Gastrocnemius medialis (tissue), 4 donors: Measurements from ENCODE around the gene CD163L1. TPM values are rescaled to one million over a fixed set of nuclear protein-coding genes. Genes with fewer than 3 reads are reported as not detected.

Source experiments
- ATAC-seq, 2 donors: fragments of 150-250 bp; one replicate each; pipeline ENCODE4 v1.9.1; 2016
- DNase-seq, 2 donors: peaks; one replicate each; pipeline ENCODE4 v3.0.0-alpha.2; 2019
- H3K27ac ChIP-seq, 4 donors: fragments of 200-600 bp; sonication (generic); 1 replicate in 1 of 4; 2 replicates in 3 of 4; pipeline ENCODE4 v1.5.1; 2016 to 2018; ENCODE audit warnings: mild to moderate bottlenecking in 2 of 4, moderate library complexity in 1 of 4
- H3K27me3 ChIP-seq, 3 donors: fragments of 200-600 bp; sonication (generic) in 2 of 3; 1 replicate in 1 of 3; 2 replicates in 2 of 3; pipeline versions ENCODE4 v1.5.1 to v1.6.0; 2016 to 2019; ENCODE audit warnings: mild to moderate bottlenecking in 1 of 3, moderate library complexity in 1 of 3
- H3K36me3 ChIP-seq, 2 donors: fragments of 200-600 bp; sonication (generic) in 1 of 2; one replicate each; pipeline ENCODE4 v1.5.1; 2017 to 2018
- H3K4me1 ChIP-seq, 2 donors: fragments of 200-600 bp; sonication (generic) in 1 of 2; one replicate each; pipeline ENCODE4 v1.5.1; 2016 to 2017; ENCODE audit warnings: mild to moderate bottlenecking in 2 of 2
- H3K4me3 ChIP-seq, 4 donors: fragments of 200-600 bp; sonication (generic) in 3 of 4; 1 replicate in 1 of 4; 2 replicates in 3 of 4; pipeline ENCODE4 v1.5.1; 2016 to 2019; ENCODE audit warnings: mild to moderate bottlenecking in 2 of 4
- H3K9me3 ChIP-seq, 3 donors: fragments of 200-600 bp; sonication (generic) in 2 of 3; 1 replicate in 1 of 3; 2 replicates in 2 of 3; pipeline ENCODE4 v1.5.1; 2016 to 2019
- POLR2A ChIP-seq, 2 donors: fragments of 450-650 bp; IDR thresholded peaks; one replicate each; pipeline ENCODE4 v1.6.1; 2017; ENCODE audit warnings: antibody characterized with exemption in 2 of 2, mild to moderate bottlenecking in 2 of 2, moderate library complexity in 2 of 2
- in situ Hi-C, 4 donors: fragments of 200-750 bp; cut with MboI; loops; one replicate each; pipeline versions ENCODE4 v1.15.0 to v1.8.0; 2017; ENCODE audit warnings: low sequenced_read_pairs in 4 of 4
- intact Hi-C: fragments of 100-400 bp; cut with DNase I; formaldehyde crosslinking; loops from one replicate; pipeline ENCODE4 v1.15.1; 2023; ENCODE audit warnings: low total_unique reads
- total RNA-seq, 4 donors: library from RNA; depleted of rRNA; stranded (reverse); fragments of >200 nt; gene quantifications; one replicate each; pipeline versions ENCODE4 v1.1.0 to v1.2.3, GENCODE V29; 2016
- TF ChIP-seq, protein P1 (sequence below), 5 experiments: fragments of 450-650 bp in 3 of 5; fragments of 200-600 bp in 2 of 5; sonication (generic) in 2 of 5; IDR thresholded peaks in 4 of 5; conservative IDR thresholded peaks in 1 of 5; 1 replicate in 4 of 5; 2 replicates in 1 of 5; pipeline ENCODE4 v1.5.1; 2016 to 2019; ENCODE audit warnings: antibody characterized with exemption in 5 of 5, mild to moderate bottlenecking in 3 of 5, moderate library complexity in 3 of 5

Gene CD163L1
- total RNA-seq, 4 donors from 2014 or later: 0.17 to 2.4 (median 0.44) TPM

DNA sequence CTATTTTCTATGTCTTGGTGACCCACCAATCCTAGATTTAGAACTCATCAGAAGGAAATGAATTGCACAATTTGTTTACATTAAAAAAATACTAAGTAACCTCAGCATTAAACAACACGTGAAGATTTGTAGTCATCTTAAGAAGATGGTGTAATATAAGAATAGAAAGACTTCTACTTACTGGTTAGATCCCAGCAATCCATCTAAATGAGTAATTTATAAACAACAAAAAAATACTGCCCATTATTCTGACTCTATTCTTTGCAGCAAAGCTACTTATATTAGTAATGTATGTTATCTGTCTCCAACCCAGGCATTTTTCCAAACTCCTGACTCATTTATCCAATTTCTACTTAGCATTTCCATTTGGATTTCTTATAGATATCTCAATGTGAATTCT is 67.8 kb downstream of the CD163L1 start:
- H3K9me3 ChIP-seq: no peaks in the 10 kb centered on the region
- ATAC-seq (no peak), DNase-seq (no peak)
- in situ Hi-C loops (no loop called here), intact Hi-C loops (no loop called here)
- H3K36me3 ChIP-seq: no peaks in the 10 kb centered on the region
- TF ChIP-seq POLR2A (IDR thresholded peaks at IDR 0.05): no peak
- TF ChIP-seq, protein P1, sequence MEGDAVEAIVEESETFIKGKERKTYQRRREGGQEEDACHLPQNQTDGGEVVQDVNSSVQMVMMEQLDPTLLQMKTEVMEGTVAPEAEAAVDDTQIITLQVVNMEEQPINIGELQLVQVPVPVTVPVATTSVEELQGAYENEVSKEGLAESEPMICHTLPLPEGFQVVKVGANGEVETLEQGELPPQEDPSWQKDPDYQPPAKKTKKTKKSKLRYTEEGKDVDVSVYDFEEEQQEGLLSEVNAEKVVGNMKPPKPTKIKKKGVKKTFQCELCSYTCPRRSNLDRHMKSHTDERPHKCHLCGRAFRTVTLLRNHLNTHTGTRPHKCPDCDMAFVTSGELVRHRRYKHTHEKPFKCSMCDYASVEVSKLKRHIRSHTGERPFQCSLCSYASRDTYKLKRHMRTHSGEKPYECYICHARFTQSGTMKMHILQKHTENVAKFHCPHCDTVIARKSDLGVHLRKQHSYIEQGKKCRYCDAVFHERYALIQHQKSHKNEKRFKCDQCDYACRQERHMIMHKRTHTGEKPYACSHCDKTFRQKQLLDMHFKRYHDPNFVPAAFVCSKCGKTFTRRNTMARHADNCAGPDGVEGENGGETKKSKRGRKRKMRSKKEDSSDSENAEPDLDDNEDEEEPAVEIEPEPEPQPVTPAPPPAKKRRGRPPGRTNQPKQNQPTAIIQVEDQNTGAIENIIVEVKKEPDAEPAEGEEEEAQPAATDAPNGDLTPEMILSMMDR (IDR thresholded peaks at IDR 0.05 in 4 of 5, conservative IDR thresholded peaks at IDR 0.05 in 1 of 5): no peak
- H3K27ac ChIP-seq: no peak overlapping the region
- no peaks in the 10 kb centered on the region for H3K4me1 ChIP-seq
- H3K27me3 ChIP-seq: no peaks in the 10 kb centered on the region
- H3K4me3 ChIP-seq: no peak overlapping the region

GRCh38 chr12:7375145-7375543 is 68.8 kb downstream of the CD163L1 start:
- in situ Hi-C loops: no loop called here
- Histone ChIP-seq H3K9me3 (no peaks in the 10 kb centered on the region), H3K4me1 (no peaks in the 10 kb centered on the region), H3K27me3 (no peaks in the 10 kb centered on the region), H3K4me3 (no peak overlapping the region), H3K27ac (no peak overlapping the region), H3K36me3 (no peaks in the 10 kb centered on the region)
- no peak for DNase-seq
- no peak for TF ChIP-seq POLR2A (IDR thresholded peaks at IDR 0.05)
- TF ChIP-seq, protein P1 (IDR thresholded peaks at IDR 0.05 in 4 of 5, conservative IDR thresholded peaks at IDR 0.05 in 1 of 5): no peak
- intact Hi-C loops: no loop called here
- no peak for ATAC-seq

- Histone ChIP-seq H3K27ac (no peak overlapping the region), H3K4me3 (no peak overlapping the region), H3K27me3 (no peaks in the 10 kb centered on the region), H3K9me3 (no peaks in the 10 kb centered on the region), H3K4me1 (no peaks in the 10 kb centered on the region), H3K36me3 (no peaks in the 10 kb centered on the region)
- intact Hi-C loops: no loop called here
- ATAC-seq: no peak
- in situ Hi-C loops: no loop called here
- TF ChIP-seq, protein P1 (IDR thresholded peaks at IDR 0.05 in 4 of 5, conservative IDR thresholded peaks at IDR 0.05 in 1 of 5): no peak
- no peak for TF ChIP-seq POLR2A (IDR thresholded peaks at IDR 0.05)
- no peak for DNase-seq
Measured at GRCh38 chr12:7374423-7375144, 69.4 kb downstream of the CD163L1 start.

DNA sequence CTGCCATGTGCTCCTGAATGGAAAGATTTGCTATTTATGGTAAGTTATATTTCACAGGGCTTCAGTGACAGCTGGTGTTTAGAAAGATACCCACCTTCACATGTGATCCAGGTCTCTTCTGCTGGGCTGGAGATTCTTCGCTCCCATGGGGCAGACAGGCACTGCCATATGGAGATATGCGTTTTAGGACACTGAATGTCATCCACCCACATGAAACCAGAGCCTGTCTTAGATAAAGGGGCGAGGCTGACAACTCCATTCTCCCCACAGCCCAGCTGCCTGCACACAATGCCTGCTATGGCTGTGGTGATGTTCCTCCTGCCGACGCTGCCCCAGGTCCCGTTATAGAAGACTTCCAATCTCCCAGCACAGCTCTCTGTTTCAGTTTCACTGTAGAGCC is 70.7 kb downstream of the CD163L1 start:
- intact Hi-C loops (no loop called here), in situ Hi-C loops (no loop called here)
- DNase-seq (no peak), ATAC-seq (no peak)
- H3K27me3 ChIP-seq: no peaks in the 10 kb centered on the region
- H3K9me3 ChIP-seq: no peaks in the 10 kb centered on the region
- no peaks in the 10 kb centered on the region for H3K36me3 ChIP-seq
- H3K4me1 ChIP-seq: no peaks in the 10 kb centered on the region
- H3K4me3 ChIP-seq: no peak overlapping the region
- no peak overlapping the region for H3K27ac ChIP-seq
- no peak for TF ChIP-seq POLR2A (IDR thresholded peaks at IDR 0.05)
- TF ChIP-seq, protein P1 (IDR thresholded peaks at IDR 0.05 in 4 of 5, conservative IDR thresholded peaks at IDR 0.05 in 1 of 5): no peak
